SK-N-SH treated with all-trans-retinoic acid at 6 μM for 48 hours (cell line): ENCODE results near the gene PALLD.

Experiments used
- ATAC-seq: fragments of 200-7000 bp; cut with Tn5 transposase; 3 replicates; pipeline ENCODE4 v1.9.1; 2020; ENCODE audit warnings: mild to moderate bottlenecking, moderate library complexity
- ARNTL ChIP-seq: fragments of 450-650 bp; formaldehyde crosslinking; IDR thresholded peaks from 2 replicates; pipeline ENCODE4 v1.5.0; 2020; ENCODE audit warnings: low read depth, mild to moderate bottlenecking, moderate library complexity, borderline replicate concordance
- BACH2 ChIP-seq: fragments of 250-450 bp; sonication (Bioruptor Pico); IDR thresholded peaks from 2 replicates; pipeline ENCODE4 v1.9.0; 2021; ENCODE audit warnings: mild to moderate bottlenecking, borderline replicate concordance
- CSDC2 ChIP-seq: fragments of 250-450 bp; sonication (Bioruptor Pico); IDR thresholded peaks from 2 replicates; pipeline ENCODE4 v1.5.0; 2020; ENCODE audit warnings: mild to moderate bottlenecking, moderate library complexity
- ESRRG ChIP-seq: fragments of 250-450 bp; sonication (Bioruptor Pico); IDR thresholded peaks from 2 replicates; pipeline ENCODE4 v1.6.1; 2021; ENCODE audit warnings: mild to moderate bottlenecking
- GLIS3 ChIP-seq: fragments of 250-450 bp; sonication (Bioruptor Pico); IDR thresholded peaks from 2 replicates; pipeline ENCODE4 v1.5.0; 2020; ENCODE audit warnings: mild to moderate bottlenecking, moderate library complexity
- ISL1 ChIP-seq: fragments of 250-450 bp; sonication (Bioruptor Pico); IDR thresholded peaks from 2 replicates; pipeline ENCODE4 v2.1.2; 2022; ENCODE audit warnings: mild to moderate bottlenecking, moderate library complexity
- PPARA ChIP-seq: fragments of 250-450 bp; sonication (Bioruptor Pico); IDR thresholded peaks from 2 replicates; pipeline ENCODE4 v1.5.0; 2020; ENCODE audit warnings: mild to moderate bottlenecking, borderline replicate concordance
- RARB ChIP-seq: fragments of 250-450 bp; sonication (Bioruptor Pico); IDR thresholded peaks from 2 replicates; pipeline ENCODE4 v1.8.0; 2021; ENCODE audit warnings: mild to moderate bottlenecking, moderate library complexity
- SNAI2 ChIP-seq: fragments of 250-450 bp; sonication (Bioruptor Pico); IDR thresholded peaks from 2 replicates; pipeline ENCODE4 v1.5.0; 2020; ENCODE audit warnings: mild to moderate bottlenecking, moderate library complexity
- ZC3H10 ChIP-seq: fragments of 250-450 bp; sonication (Bioruptor Pico); IDR thresholded peaks from 2 replicates; pipeline ENCODE4 v1.5.1; 2021; ENCODE audit warnings: mild to moderate bottlenecking, moderate library complexity
- ZFP3 ChIP-seq: fragments of 250-450 bp; sonication (Bioruptor Pico); IDR thresholded peaks from 2 replicates; pipeline ENCODE4 v1.5.0; 2020; ENCODE audit warnings: mild to moderate bottlenecking, moderate library complexity
- ZFP30 ChIP-seq: fragments of 450-650 bp; formaldehyde crosslinking; IDR thresholded peaks from 2 replicates; pipeline ENCODE4 v1.5.0; 2022; ENCODE audit warnings: mild to moderate bottlenecking, moderate library complexity
- ZNF70 ChIP-seq: fragments of 450-650 bp; formaldehyde crosslinking; IDR thresholded peaks from 2 replicates; pipeline ENCODE4 v1.5.0; 2020; ENCODE audit warnings: mild to moderate bottlenecking, moderate library complexity
- ZNF8 ChIP-seq: fragments of 450-650 bp; formaldehyde crosslinking; IDR thresholded peaks from 2 replicates; pipeline ENCODE4 v1.5.0; 2020; ENCODE audit warnings: mild to moderate bottlenecking, moderate library complexity
- TF ChIP-seq, protein P1 (sequence below): fragments of 250-450 bp; sonication (Bioruptor Pico); IDR thresholded peaks from 2 replicates; pipeline ENCODE4 v1.5.1; 2020; ENCODE audit warnings: low read depth, mild to moderate bottlenecking, moderate library complexity
- TF ChIP-seq, protein P2 (sequence below): fragments of 250-450 bp; sonication (Bioruptor Pico); IDR thresholded peaks from 2 replicates; pipeline ENCODE4 v1.8.0; 2021; ENCODE audit warnings: low read depth, mild to moderate bottlenecking, moderate library complexity, borderline replicate concordance
- TF ChIP-seq, protein P3 (sequence below): fragments of 250-450 bp; sonication (Bioruptor Pico); IDR thresholded peaks from 2 replicates; pipeline ENCODE4 v1.5.1; 2021; ENCODE audit warnings: mild to moderate bottlenecking, moderate library complexity
- TF ChIP-seq, protein P4 (sequence below): fragments of 250-450 bp; sonication (Bioruptor Pico); IDR thresholded peaks from 2 replicates; pipeline ENCODE4 v1.5.0; 2020; ENCODE audit warnings: mild to moderate bottlenecking, moderate library complexity

Gene PALLD

DNA sequence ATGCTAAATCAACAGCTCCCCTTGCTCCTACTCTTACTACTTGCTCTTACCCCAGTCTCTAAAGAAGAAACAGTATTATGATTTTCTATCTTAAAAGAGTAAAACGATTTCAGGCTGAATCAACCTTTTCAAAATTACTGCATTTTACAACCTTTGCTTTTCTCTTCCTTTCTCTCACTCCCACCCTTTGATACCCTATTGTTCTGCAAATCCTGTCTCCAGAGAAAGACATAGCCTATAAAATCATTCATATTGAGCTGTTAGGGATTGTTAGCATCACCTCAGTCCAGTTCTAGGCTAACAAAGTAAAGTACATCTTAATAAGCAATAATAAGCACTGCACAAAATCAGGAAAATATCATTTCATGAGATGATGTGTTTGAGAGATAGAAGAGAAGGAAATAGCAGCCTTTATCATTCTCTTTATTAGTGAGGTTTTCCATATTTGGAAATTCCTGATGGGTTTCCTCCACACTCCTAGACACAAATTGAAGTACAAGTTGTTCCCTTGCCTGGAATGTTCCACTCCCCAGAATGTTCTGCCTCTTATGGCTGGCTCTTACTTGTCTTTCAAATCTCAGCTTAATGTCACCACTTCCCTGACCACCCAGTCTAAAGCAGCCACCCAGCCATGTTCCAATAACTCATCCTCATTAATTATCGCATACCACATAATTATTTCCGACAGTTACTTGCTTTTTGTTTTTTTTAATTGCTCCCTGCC is 219.7 kb downstream of the PALLD start:
- no peak for ATAC-seq
- TF ChIP-seq BACH2 (CRISPR knock-in tag) (no peak), ZNF70 (CRISPR knock-in tag) (no peak), ZFP30 (CRISPR knock-in tag) (no peak), RARB (CRISPR knock-in tag) (no peak), ISL1 (CRISPR knock-in tag) (no peak)
- TF ChIP-seq, protein P1, sequence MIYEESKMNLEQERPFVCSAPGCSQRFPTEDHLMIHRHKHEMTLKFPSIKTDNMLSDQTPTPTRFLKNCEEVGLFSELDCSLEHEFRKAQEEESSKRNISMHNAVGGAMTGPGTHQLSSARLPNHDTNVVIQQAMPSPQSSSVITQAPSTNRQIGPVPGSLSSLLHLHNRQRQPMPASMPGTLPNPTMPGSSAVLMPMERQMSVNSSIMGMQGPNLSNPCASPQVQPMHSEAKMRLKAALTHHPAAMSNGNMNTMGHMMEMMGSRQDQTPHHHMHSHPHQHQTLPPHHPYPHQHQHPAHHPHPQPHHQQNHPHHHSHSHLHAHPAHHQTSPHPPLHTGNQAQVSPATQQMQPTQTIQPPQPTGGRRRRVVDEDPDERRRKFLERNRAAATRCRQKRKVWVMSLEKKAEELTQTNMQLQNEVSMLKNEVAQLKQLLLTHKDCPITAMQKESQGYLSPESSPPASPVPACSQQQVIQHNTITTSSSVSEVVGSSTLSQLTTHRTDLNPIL (CRISPR knock-in tag) = no peak

DNA sequence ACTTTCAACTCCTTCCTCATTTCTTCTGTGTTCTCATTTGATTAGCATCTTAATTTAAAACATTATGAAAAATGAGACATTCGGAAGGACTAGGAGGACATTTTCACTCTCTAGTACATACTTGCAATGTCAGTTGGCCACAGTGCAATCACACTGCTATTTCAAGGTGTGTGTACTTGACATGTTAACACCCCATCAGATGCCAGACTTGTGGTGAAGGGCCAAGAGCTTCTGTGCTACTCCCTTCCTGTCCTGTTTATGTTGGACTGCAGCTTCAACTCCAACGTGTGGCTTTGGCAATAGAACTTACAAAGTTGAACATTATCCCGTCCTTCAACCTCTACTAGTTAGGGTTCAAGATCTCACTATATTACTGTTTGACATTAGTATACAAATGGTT is 221.0 kb downstream of the PALLD start:
- no peak for ATAC-seq
- TF ChIP-seq ESRRG (CRISPR knock-in tag) (no peak), PPARA (CRISPR knock-in tag) (no peak), SNAI2 (CRISPR knock-in tag) (no peak), ZC3H10 (CRISPR knock-in tag) (no peak), ISL1 (CRISPR knock-in tag) (no peak), BACH2 (CRISPR knock-in tag) (no peak), ZFP3 (CRISPR knock-in tag) (no peak), GLIS3 (CRISPR knock-in tag) (no peak), ZNF8 (CRISPR knock-in tag) (no peak), CSDC2 (CRISPR knock-in tag) (no peak), ZNF70 (CRISPR knock-in tag) (no peak)
- TF ChIP-seq, protein P1 (CRISPR knock-in tag) = no peak
- TF ChIP-seq, protein P2, sequence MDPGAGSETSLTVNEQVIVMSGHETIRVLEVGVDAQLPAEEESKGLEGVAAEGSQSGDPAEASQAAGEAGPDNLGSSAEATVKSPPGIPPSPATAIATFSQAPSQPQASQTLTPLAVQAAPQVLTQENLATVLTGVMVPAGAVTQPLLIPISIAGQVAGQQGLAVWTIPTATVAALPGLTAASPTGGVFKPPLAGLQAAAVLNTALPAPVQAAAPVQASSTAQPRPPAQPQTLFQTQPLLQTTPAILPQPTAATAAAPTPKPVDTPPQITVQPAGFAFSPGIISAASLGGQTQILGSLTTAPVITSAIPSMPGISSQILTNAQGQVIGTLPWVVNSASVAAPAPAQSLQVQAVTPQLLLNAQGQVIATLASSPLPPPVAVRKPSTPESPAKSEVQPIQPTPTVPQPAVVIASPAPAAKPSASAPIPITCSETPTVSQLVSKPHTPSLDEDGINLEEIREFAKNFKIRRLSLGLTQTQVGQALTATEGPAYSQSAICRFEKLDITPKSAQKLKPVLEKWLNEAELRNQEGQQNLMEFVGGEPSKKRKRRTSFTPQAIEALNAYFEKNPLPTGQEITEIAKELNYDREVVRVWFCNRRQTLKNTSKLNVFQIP (CRISPR knock-in tag) = no peak
- TF ChIP-seq, protein P3, sequence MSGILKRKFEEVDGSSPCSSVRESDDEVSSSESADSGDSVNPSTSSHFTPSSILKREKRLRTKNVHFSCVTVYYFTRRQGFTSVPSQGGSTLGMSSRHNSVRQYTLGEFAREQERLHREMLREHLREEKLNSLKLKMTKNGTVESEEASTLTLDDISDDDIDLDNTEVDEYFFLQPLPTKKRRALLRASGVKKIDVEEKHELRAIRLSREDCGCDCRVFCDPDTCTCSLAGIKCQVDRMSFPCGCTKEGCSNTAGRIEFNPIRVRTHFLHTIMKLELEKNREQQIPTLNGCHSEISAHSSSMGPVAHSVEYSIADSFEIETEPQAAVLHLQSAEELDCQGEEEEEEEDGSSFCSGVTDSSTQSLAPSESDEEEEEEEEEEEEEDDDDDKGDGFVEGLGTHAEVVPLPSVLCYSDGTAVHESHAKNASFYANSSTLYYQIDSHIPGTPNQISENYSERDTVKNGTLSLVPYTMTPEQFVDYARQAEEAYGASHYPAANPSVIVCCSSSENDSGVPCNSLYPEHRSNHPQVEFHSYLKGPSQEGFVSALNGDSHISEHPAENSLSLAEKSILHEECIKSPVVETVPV = no peak
- TF ChIP-seq, protein P4, sequence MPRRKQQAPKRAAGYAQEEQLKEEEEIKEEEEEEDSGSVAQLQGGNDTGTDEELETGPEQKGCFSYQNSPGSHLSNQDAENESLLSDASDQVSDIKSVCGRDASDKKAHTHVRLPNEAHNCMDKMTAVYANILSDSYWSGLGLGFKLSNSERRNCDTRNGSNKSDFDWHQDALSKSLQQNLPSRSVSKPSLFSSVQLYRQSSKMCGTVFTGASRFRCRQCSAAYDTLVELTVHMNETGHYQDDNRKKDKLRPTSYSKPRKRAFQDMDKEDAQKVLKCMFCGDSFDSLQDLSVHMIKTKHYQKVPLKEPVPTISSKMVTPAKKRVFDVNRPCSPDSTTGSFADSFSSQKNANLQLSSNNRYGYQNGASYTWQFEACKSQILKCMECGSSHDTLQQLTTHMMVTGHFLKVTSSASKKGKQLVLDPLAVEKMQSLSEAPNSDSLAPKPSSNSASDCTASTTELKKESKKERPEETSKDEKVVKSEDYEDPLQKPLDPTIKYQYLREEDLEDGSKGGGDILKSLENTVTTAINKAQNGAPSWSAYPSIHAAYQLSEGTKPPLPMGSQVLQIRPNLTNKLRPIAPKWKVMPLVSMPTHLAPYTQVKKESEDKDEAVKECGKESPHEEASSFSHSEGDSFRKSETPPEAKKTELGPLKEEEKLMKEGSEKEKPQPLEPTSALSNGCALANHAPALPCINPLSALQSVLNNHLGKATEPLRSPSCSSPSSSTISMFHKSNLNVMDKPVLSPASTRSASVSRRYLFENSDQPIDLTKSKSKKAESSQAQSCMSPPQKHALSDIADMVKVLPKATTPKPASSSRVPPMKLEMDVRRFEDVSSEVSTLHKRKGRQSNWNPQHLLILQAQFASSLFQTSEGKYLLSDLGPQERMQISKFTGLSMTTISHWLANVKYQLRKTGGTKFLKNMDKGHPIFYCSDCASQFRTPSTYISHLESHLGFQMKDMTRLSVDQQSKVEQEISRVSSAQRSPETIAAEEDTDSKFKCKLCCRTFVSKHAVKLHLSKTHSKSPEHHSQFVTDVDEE (CRISPR knock-in tag) = no peak

DNA sequence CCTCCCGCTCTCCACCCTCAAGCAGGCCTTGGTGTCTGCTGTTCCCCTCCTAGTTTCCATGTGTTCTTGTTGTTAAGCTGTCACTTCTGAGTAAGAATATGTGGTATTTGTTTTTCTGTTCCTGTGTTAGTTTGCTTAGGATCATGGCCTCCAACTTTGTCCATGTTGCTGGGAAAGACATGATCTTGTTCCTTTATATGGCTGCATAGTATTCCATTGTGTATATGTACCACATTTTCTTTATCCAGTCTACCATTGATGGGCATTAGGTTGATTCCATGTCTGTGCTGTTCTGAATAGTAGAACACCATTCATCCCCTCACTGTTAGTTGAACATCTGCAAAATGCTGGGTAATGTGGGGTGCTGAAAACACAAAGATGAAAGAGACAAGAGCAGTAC is 222.9 kb downstream of the PALLD start:
- ATAC-seq = no peak
- TF ChIP-seq, protein P3 = no peak
- TF ChIP-seq ARNTL (CRISPR knock-in tag) (no peak), SNAI2 (CRISPR knock-in tag) (no peak), ZNF8 (CRISPR knock-in tag) (peak; percentile 68)
- TF ChIP-seq, all 23 proteins: peak for 1
